Measurements from ENCODE around the gene TMEM45A.

Gene TMEM45A

GRCh38 chr3:100609305-100609704 is 116.9 kb downstream of the TMEM45A start, which contains the start of gene ADGRG7:
ADGRG7 (plus strand) TSS chr3:100609601; CDS start chr3:100609857, 256 bp downstream.
- TF ChIP-seq CTCF (conservative IDR thresholded peaks at IDR 0.05) (no peak), ZFX (IDR thresholded peaks at IDR 0.05) (no peak)
- no peak within 1 kb of the TSS for H3K27ac ChIP-seq

GRCh38 chr3:100609963-100610362 is 117.5 kb downstream of the TMEM45A start:
- TF ChIP-seq ZFX (IDR thresholded peaks at IDR 0.05) (no peak), CTCF (conservative IDR thresholded peaks at IDR 0.05) (no peak)
- H3K27ac ChIP-seq, result no peak overlapping the region

GRCh38 chr3:100611221-100611620 is 118.8 kb downstream of the TMEM45A start:
- TF ChIP-seq ZFX (IDR thresholded peaks at IDR 0.05) (no peak), CTCF (conservative IDR thresholded peaks at IDR 0.05) (no peak)
- H3K27ac ChIP-seq, result no peak overlapping the region

- TF ChIP-seq CTCF (conservative IDR thresholded peaks at IDR 0.05) (no peak), ZFX (IDR thresholded peaks at IDR 0.05) (no peak)
- no peak overlapping the region for H3K27ac ChIP-seq
Measured at GRCh38 chr3:100613721-100614390, 121.4 kb downstream of the TMEM45A start.

- TF ChIP-seq ZFX (IDR thresholded peaks at IDR 0.05), result no peak
- TF ChIP-seq CTCF (conservative IDR thresholded peaks at IDR 0.05), result no peak
- H3K27ac ChIP-seq, result no peak overlapping the region
Measured at GRCh38 chr3:100614941-100615340, 122.5 kb downstream of the TMEM45A start.

- H3K27ac ChIP-seq, result no peak overlapping the region
- TF ChIP-seq ZFX (IDR thresholded peaks at IDR 0.05) (no peak), CTCF (conservative IDR thresholded peaks at IDR 0.05) (no peak)
Measured at GRCh38 chr3:100615684-100616083, 123.3 kb downstream of the TMEM45A start.

GRCh38 chr3:100621251-100621650 is 128.8 kb downstream of the TMEM45A start:
- H3K27ac ChIP-seq, result no peak overlapping the region
- TF ChIP-seq CTCF (conservative IDR thresholded peaks at IDR 0.05) (no peak), ZFX (IDR thresholded peaks at IDR 0.05) (no peak)
